K562 (cell line): ENCODE data around the gene SRC. TPM values are rescaled to one million over a fixed set of nuclear protein-coding genes. Genes with fewer than 3 reads are reported as not detected.
A peak's percentile ranks its signal among the peaks of the same experiment; 100 is the strongest.

Experiments used
- BRD9 ChIP-seq: fragments of 450-650 bp; IDR thresholded peaks from 2 replicates; pipeline ENCODE4 v1.6.1; 2018; ENCODE audit warnings: low read depth; ENCODE audit not compliant: partially characterized antibody
- CBX3 ChIP-seq, 2 experiments: IDR thresholded peaks; 1 replicate in 1 of 2; 2 replicates in 1 of 2; pipeline ENCODE4 v1.6.1; 2012; ENCODE audit warnings: inconsistent platforms in 2 of 2, low read length in 2 of 2, borderline replicate concordance in 1 of 2, control low read depth in 1 of 2
- CBX8 ChIP-seq: fragments of 200-600 bp; sonication (generic); IDR thresholded peaks from 2 replicates; pipeline ENCODE4 v1.6.1; 2012; ENCODE audit warnings: borderline replicate concordance, mixed run types, low read depth, mild to moderate bottlenecking, moderate library complexity, mixed read lengths, low read length, control low read depth, inconsistent platforms; ENCODE audit not compliant: poor library complexity, severe bottlenecking; ENCODE audit errors: extremely low read depth
- HDAC1 ChIP-seq, 2 experiments: fragments of 450-650 bp; IDR thresholded peaks; 2 replicates each; pipeline ENCODE4 v1.6.1; 2016 to 2017; ENCODE audit warnings: inconsistent platforms in 1 of 2, mild to moderate bottlenecking in 1 of 2, moderate library complexity in 1 of 2
- HNRNPLL ChIP-seq: fragments of 200-400 bp; formaldehyde crosslinking; IDR thresholded peaks from 2 replicates; pipeline ENCODE4 v1.6.1; 2017; ENCODE audit warnings: low read length, low read depth, mild to moderate bottlenecking; ENCODE audit not compliant: poor library complexity, severe bottlenecking
- KAT8 ChIP-seq: fragments of 450-650 bp; IDR thresholded peaks from 2 replicates; pipeline ENCODE4 v1.6.1; 2016; ENCODE audit warnings: low read depth, mild to moderate bottlenecking
- PTBP1 ChIP-seq: fragments of 200-400 bp; formaldehyde crosslinking; IDR thresholded peaks from 2 replicates; pipeline ENCODE4 v1.6.1; 2017; ENCODE audit warnings: low read depth, low read length
- PTRF ChIP-seq: fragments of 450-650 bp; IDR thresholded peaks from 2 replicates; pipeline ENCODE4 v1.6.1; 2016; ENCODE audit warnings: mild to moderate bottlenecking, missing genetic modification characterization, missing compliant biosample characterization
- RB1 ChIP-seq: fragments of 450-650 bp; IDR thresholded peaks from 2 replicates; pipeline ENCODE4 v1.6.1; 2017; ENCODE audit warnings: low read depth, mild to moderate bottlenecking
- SIRT6 ChIP-seq: IDR thresholded peaks from one replicate; pipeline ENCODE4 v1.6.1; 2012; ENCODE audit warnings: low read depth, mild to moderate bottlenecking, control low read depth, inconsistent platforms, low read length, moderate library complexity
- SNIP1 ChIP-seq: fragments of 450-650 bp; IDR thresholded peaks from 2 replicates; pipeline ENCODE4 v1.7.1; 2017; ENCODE audit warnings: low read depth, mild to moderate bottlenecking
- TCF7 ChIP-seq: sonication (generic); IDR thresholded peaks from 2 replicates; pipeline ENCODE4 v1.6.1; 2016; ENCODE audit warnings: antibody characterized with exemption, borderline replicate concordance
- ZKSCAN1 ChIP-seq: fragments of 150-350 bp; IDR thresholded peaks from 2 replicates; pipeline ENCODE4 v1.6.1; 2016; ENCODE audit warnings: low read depth, low read length
- polyA plus RNA-seq, 8 experiments: library from polyadenylated mRNA; depleted of rRNA in 4 of 8; stranded (reverse) in 5 of 8; unstranded in 3 of 8; fragments of >200 nt; fragmentation: Nextera tagmentation in 2 of 8; fragmentation: Illumina TruSeq in 1 of 8; extraction: Ambion mirVana in 2 of 8; extraction: Trizol in 1 of 8; gene quantifications; 2 replicates each; pipeline versions ENCODE4 v1.2.1 to v1.2.3, GENCODE V29; 2011 to 2014; ENCODE audit warnings: inconsistent platforms in 1 of 8, missing spikeins in 1 of 8
- total RNA-seq, 7 experiments: library from RNA; depleted of rRNA in 6 of 7; stranded (reverse); fragments of >200 nt in 6 of 7; fragmentation: Illumina TruSeq in 2 of 7; extraction: Trizol in 2 of 7; gene quantifications; 2 replicates each; pipeline versions ENCODE4 v1.2.1 to v1.2.3, GENCODE V29; 2011 to 2021; ENCODE audit warnings: low replicate concordance in 1 of 7
- TF ChIP-seq, protein P1 (sequence below): fragments of 450-650 bp; formaldehyde crosslinking; IDR thresholded peaks from 2 replicates; pipeline ENCODE4 v1.4.0; 2020; ENCODE audit warnings: mild to moderate bottlenecking
- TF ChIP-seq, protein P2 (sequence below), 2 experiments: fragments of 250-450 bp in 1 of 2; fragments of 450-650 bp in 1 of 2; sonication (Bioruptor Pico) in 1 of 2; IDR thresholded peaks; 2 replicates each; pipeline versions ENCODE4 v1.6.1 to v1.8.0; 2016 to 2021; ENCODE audit warnings: mild to moderate bottlenecking in 2 of 2, moderate library complexity in 2 of 2, missing compliant biosample characterization in 1 of 2, missing genetic modification characterization in 1 of 2
- TF ChIP-seq, protein P3 (sequence below): fragments of 250-450 bp; sonication (Bioruptor Pico); IDR thresholded peaks from 2 replicates; pipeline ENCODE4 v1.4.0; 2020
- TF ChIP-seq, protein P4 (sequence below): sonication (generic); formaldehyde crosslinking; IDR thresholded peaks from 2 replicates; pipeline ENCODE4 v1.8.1; 2023; ENCODE audit warnings: mild to moderate bottlenecking, missing genetic modification reagents
- TF ChIP-seq, protein P5 (sequence below): fragments of 200-400 bp; formaldehyde crosslinking; IDR thresholded peaks from 2 replicates; pipeline ENCODE4 v1.6.1; 2017; ENCODE audit warnings: mild to moderate bottlenecking, low read depth, low read length, moderate library complexity
- TF ChIP-seq, protein P6 (sequence below): fragments of 250-450 bp; sonication (Bioruptor Pico); IDR thresholded peaks from 2 replicates; pipeline ENCODE4 v1.4.0; 2020; ENCODE audit warnings: mild to moderate bottlenecking

Gene SRC
- total and polyA plus RNA-seq, 9 of the 15 experiments (the other 6 are each of a cell fraction or from before 2014, with no cell fraction given), result 0.06 to 8.5 (median 3.1) TPM

DNA sequence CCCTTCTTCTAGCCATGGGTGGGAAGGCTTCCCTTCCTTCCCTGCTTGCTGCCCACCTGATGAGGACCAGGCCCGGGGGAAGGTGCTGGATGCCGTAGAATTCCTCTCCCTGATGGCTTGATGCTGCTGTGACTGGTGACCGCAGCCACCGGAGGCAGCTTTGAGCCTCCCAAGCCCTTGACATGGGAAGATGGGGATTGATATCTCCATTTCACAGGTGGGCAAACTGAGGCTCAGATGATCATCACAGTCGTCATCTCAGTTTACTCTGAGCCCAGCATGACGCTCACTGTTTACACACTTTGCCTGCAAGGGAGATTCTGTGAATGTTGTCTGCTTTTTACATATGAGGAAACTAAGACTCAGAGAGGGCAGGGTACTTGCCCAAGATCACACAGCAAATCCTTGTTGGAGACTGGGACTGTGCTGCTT lies 43.9 kb downstream of the SRC start (continued):
- TF ChIP-seq, protein P1, sequence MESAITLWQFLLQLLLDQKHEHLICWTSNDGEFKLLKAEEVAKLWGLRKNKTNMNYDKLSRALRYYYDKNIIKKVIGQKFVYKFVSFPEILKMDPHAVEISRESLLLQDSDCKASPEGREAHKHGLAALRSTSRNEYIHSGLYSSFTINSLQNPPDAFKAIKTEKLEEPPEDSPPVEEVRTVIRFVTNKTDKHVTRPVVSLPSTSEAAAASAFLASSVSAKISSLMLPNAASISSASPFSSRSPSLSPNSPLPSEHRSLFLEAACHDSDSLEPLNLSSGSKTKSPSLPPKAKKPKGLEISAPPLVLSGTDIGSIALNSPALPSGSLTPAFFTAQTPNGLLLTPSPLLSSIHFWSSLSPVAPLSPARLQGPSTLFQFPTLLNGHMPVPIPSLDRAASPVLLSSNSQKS (CRISPR knock-in tag), result no peak
- TF ChIP-seq HDAC1 (IDR thresholded peaks at IDR 0.05), result 0 out of 4 replicates have a peak, but pooled peaks of 1 of the 2 experiments have one; percentile 37
- TF ChIP-seq PTBP1, result peak; percentile 84; the same call in 1 of the 2 replicates
- no peak for TF ChIP-seq ZKSCAN1
- TF ChIP-seq CBX8, result no peak
- TF ChIP-seq SNIP1, result no peak
- no peak for TF ChIP-seq SIRT6
- peak in 1 of 2 experiments; percentile 68; a peak in 2 of 3 replicates for TF ChIP-seq CBX3 (IDR thresholded peaks at IDR 0.05; ENCODE audit: borderline replicate concordance in 1 of 2, low read length in 2 of 2)
- TF ChIP-seq, protein P2, sequence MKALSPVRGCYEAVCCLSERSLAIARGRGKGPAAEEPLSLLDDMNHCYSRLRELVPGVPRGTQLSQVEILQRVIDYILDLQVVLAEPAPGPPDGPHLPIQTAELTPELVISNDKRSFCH (CRISPR knock-in tag; IDR thresholded peaks at IDR 0.05), result no peak
- TF ChIP-seq, protein P2 (tag; IDR thresholded peaks at IDR 0.05), result no peak
- TF ChIP-seq PTRF (tag), result no peak
- no peak for TF ChIP-seq TCF7
- TF ChIP-seq, protein P3, sequence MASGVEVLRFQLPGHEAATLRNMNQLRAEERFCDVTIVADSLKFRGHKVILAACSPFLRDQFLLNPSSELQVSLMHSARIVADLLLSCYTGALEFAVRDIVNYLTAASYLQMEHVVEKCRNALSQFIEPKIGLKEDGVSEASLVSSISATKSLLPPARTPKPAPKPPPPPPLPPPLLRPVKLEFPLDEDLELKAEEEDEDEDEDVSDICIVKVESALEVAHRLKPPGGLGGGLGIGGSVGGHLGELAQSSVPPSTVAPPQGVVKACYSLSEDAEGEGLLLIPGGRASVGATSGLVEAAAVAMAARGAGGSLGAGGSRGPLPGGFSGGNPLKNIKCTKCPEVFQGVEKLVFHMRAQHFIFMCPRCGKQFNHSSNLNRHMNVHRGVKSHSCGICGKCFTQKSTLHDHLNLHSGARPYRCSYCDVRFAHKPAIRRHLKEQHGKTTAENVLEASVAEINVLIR (CRISPR knock-in tag), result no peak
- TF ChIP-seq, protein P4, sequence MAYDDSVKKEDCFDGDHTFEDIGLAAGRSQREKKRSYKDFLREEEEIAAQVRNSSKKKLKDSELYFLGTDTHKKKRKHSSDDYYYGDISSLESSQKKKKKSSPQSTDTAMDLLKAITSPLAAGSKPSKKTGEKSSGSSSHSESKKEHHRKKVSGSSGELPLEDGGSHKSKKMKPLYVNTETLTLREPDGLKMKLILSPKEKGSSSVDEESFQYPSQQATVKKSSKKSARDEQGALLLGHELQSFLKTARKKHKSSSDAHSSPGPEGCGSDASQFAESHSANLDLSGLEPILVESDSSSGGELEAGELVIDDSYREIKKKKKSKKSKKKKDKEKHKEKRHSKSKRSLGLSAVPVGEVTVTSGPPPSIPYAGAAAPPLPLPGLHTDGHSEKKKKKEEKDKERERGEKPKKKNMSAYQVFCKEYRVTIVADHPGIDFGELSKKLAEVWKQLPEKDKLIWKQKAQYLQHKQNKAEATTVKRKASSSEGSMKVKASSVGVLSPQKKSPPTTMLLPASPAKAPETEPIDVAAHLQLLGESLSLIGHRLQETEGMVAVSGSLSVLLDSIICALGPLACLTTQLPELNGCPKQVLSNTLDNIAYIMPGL (CRISPR knock-in tag), result no peak
- TF ChIP-seq HNRNPLL, result no peak
- no peak for TF ChIP-seq RB1
- no peak for TF ChIP-seq KAT8
- TF ChIP-seq BRD9, result peak; percentile 76
- TF ChIP-seq, protein P5, sequence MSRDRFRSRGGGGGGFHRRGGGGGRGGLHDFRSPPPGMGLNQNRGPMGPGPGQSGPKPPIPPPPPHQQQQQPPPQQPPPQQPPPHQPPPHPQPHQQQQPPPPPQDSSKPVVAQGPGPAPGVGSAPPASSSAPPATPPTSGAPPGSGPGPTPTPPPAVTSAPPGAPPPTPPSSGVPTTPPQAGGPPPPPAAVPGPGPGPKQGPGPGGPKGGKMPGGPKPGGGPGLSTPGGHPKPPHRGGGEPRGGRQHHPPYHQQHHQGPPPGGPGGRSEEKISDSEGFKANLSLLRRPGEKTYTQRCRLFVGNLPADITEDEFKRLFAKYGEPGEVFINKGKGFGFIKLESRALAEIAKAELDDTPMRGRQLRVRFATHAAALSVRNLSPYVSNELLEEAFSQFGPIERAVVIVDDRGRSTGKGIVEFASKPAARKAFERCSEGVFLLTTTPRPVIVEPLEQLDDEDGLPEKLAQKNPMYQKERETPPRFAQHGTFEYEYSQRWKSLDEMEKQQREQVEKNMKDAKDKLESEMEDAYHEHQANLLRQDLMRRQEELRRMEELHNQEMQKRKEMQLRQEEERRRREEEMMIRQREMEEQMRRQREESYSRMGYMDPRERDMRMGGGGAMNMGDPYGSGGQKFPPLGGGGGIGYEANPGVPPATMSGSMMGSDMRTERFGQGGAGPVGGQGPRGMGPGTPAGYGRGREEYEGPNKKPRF, result no peak
- TF ChIP-seq, protein P6, sequence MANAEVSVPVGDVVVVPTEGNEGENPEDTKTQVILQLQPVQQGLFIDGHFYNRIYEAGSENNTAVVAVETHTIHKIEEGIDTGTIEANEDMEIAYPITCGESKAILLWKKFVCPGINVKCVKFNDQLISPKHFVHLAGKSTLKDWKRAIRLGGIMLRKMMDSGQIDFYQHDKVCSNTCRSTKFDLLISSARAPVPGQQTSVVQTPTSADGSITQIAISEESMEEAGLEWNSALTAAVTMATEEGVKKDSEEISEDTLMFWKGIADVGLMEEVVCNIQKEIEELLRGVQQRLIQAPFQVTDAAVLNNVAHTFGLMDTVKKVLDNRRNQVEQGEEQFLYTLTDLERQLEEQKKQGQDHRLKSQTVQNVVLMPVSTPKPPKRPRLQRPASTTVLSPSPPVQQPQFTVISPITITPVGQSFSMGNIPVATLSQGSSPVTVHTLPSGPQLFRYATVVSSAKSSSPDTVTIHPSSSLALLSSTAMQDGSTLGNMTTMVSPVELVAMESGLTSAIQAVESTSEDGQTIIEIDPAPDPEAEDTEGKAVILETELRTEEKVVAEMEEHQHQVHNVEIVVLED (CRISPR knock-in tag), result no peak
